Mesothelial cell of epicardium (in vitro differentiated cells): Measurements from ENCODE around the gene ARHGDIB. TPM values are rescaled to one million over a fixed set of nuclear protein-coding genes. Genes with fewer than 3 reads are reported as not detected.

Experiments
- DNase-seq, 2 experiments: peaks; one replicate each; pipeline ENCODE4 v3.0.0; 2021; ENCODE audit warnings: low spot score in 2 of 2; ENCODE audit not compliant: unreplicated experiment in 2 of 2
- H3K27ac Mint-ChIP-seq: 2 replicates; pipeline ENCODE4 v1.8.0; 2021; ENCODE audit warnings: mixed read lengths
- H3K27me3 Mint-ChIP-seq: 2 replicates; pipeline ENCODE4 v1.8.0; 2021; ENCODE audit warnings: low read depth, mixed read lengths
- H3K36me3 Mint-ChIP-seq: 2 replicates; pipeline ENCODE4 v1.8.0; 2021; ENCODE audit warnings: mixed read lengths
- H3K4me1 Mint-ChIP-seq: 2 replicates; pipeline ENCODE4 v1.8.0; 2021; ENCODE audit warnings: mixed read lengths
- H3K4me3 Mint-ChIP-seq: 2 replicates; pipeline ENCODE4 v1.8.0; 2021; ENCODE audit warnings: mild to moderate bottlenecking, moderate library complexity, mixed read lengths
- H3K9me3 Mint-ChIP-seq: 2 replicates; pipeline ENCODE4 v1.8.0; 2021; ENCODE audit warnings: mixed read lengths
- CTCF ChIP-seq: fragments of 200-600 bp; sonication (generic); IDR thresholded peaks from one replicate; pipeline ENCODE4 v1.5.0; 2021; ENCODE audit warnings: antibody characterized with exemption; ENCODE audit not compliant: unreplicated experiment
- total RNA-seq: library from RNA; stranded (reverse); gene quantifications from 3 replicates; pipeline ENCODE4 v1.2.1, GENCODE V29; 2021

ARHGDIB gene
- total RNA-seq, 1 donor from 2014 or later: 28.5 TPM

GRCh38 chr12:14995583-14996425 lies 34.4 kb upstream of the ARHGDIB start:
- TF ChIP-seq CTCF: peak; percentile 72
- Mint-ChIP-seq H3K27me3 (no peaks in the 10 kb centered on the region), H3K9me3 (peaks cover 13% of the 10 kb centered on the region), H3K27ac (peak overlapping the region; percentile 53), H3K36me3 (peaks cover 7% of the 10 kb centered on the region), H3K4me3 (no peak overlapping the region), H3K4me1 (peaks cover 41% of the 10 kb centered on the region)
- no peak for DNase-seq

- TF ChIP-seq CTCF: no peak
- H3K9me3 Mint-ChIP-seq: peaks cover 24% of the 10 kb centered on the region
- H3K4me1 Mint-ChIP-seq: peaks cover 30% of the 10 kb centered on the region
- H3K27ac Mint-ChIP-seq: no peak overlapping the region
- peaks cover 12% of the 10 kb centered on the region for H3K36me3 Mint-ChIP-seq
- no peak for DNase-seq
- H3K4me3 Mint-ChIP-seq: no peak overlapping the region
- no peaks in the 10 kb centered on the region for H3K27me3 Mint-ChIP-seq
Measured at GRCh38 chr12:14994610-14995009, 33.2 kb upstream of the ARHGDIB start.

GRCh38 chr12:14993537-14994266 lies 32.3 kb upstream of the ARHGDIB start:
- Mint-ChIP-seq H3K36me3 (peaks cover 13% of the 10 kb centered on the region), H3K27me3 (no peaks in the 10 kb centered on the region), H3K4me3 (no peak overlapping the region), H3K4me1 (peaks cover 21% of the 10 kb centered on the region), H3K9me3 (peaks cover 31% of the 10 kb centered on the region), H3K27ac (peak overlapping the region; percentile 27)
- DNase-seq: no peak
- TF ChIP-seq CTCF: no peak

- no peak for DNase-seq
- H3K36me3 Mint-ChIP-seq: peaks cover 14% of the 10 kb centered on the region
- peak overlapping the region; percentile 23 for H3K27ac Mint-ChIP-seq
- H3K4me1 Mint-ChIP-seq: peaks cover 16% of the 10 kb centered on the region
- H3K9me3 Mint-ChIP-seq: peaks cover 37% of the 10 kb centered on the region
- no peak for TF ChIP-seq CTCF
- no peaks in the 10 kb centered on the region for H3K27me3 Mint-ChIP-seq
- H3K4me3 Mint-ChIP-seq: no peak overlapping the region
Measured at GRCh38 chr12:14993117-14993516, 31.7 kb upstream of the ARHGDIB start.

- H3K27ac Mint-ChIP-seq: no peak overlapping the region
- H3K36me3 Mint-ChIP-seq: peaks cover 18% of the 10 kb centered on the region
Measured at GRCh38 chr12:14992673-14993072, 31.3 kb upstream of the ARHGDIB start.

More at GRCh38 chr12:14992673-14993072, 31.3 kb upstream of the ARHGDIB start:
- no peak for TF ChIP-seq CTCF
- no peak overlapping the region for H3K4me3 Mint-ChIP-seq
- no peak for DNase-seq
- H3K9me3 Mint-ChIP-seq: peaks cover 41% of the 10 kb centered on the region
- H3K27me3 Mint-ChIP-seq: no peaks in the 10 kb centered on the region
- H3K4me1 Mint-ChIP-seq: peaks cover 13% of the 10 kb centered on the region
